HL-60 (cell line): ENCODE data around the gene THSD7A.

Experiments used
- GABPA ChIP-seq: IDR thresholded peaks from 2 replicates; pipeline ENCODE4 v1.6.1; 2012; ENCODE audit warnings: low read depth
- POLR2AphosphoS5 ChIP-seq: IDR thresholded peaks from 2 replicates; pipeline ENCODE4 v1.6.1; 2012; ENCODE audit warnings: low read depth
- TF ChIP-seq, protein P1 (sequence below): IDR thresholded peaks from one replicate; pipeline ENCODE4 v1.5.1; 2011; ENCODE audit warnings: low read length, control low read depth, inconsistent platforms; ENCODE audit not compliant: insufficient read depth
- TF ChIP-seq, protein P2 (sequence below): IDR thresholded peaks from 2 replicates; pipeline ENCODE4 v1.6.1; 2012; ENCODE audit warnings: low read depth; ENCODE audit not compliant: insufficient replicate concordance

DNA sequence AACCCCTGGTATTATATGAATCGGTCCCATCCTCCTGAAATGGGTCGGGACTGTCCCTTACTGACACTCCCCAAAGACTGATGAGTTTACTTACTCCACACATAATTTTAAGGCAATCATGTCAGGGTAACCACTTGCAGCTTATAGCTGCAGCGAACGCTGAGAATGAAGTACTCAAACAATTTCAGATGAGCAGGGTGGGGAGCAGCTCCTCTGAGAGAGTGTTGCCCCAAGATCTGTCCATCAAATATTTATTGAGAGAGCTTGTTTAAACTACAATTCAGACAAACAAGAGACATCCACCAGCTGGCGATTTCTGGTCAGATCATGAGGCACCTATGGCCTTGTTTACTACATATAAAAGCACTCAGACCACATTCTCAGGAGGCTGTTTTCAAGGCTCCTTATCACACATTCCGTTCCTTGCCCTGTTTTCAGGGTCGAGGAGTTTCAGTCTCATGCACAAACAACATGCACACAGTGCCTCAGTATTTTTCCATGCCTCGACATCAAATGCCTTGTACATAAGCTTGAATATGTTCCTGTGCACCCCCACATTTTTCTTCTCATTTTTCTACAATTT, 80.1 kb downstream of the THSD7A start:
- TF ChIP-seq, protein P1, sequence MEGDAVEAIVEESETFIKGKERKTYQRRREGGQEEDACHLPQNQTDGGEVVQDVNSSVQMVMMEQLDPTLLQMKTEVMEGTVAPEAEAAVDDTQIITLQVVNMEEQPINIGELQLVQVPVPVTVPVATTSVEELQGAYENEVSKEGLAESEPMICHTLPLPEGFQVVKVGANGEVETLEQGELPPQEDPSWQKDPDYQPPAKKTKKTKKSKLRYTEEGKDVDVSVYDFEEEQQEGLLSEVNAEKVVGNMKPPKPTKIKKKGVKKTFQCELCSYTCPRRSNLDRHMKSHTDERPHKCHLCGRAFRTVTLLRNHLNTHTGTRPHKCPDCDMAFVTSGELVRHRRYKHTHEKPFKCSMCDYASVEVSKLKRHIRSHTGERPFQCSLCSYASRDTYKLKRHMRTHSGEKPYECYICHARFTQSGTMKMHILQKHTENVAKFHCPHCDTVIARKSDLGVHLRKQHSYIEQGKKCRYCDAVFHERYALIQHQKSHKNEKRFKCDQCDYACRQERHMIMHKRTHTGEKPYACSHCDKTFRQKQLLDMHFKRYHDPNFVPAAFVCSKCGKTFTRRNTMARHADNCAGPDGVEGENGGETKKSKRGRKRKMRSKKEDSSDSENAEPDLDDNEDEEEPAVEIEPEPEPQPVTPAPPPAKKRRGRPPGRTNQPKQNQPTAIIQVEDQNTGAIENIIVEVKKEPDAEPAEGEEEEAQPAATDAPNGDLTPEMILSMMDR, result no peak
- TF ChIP-seq POLR2AphosphoS5 (no peak), GABPA (no peak)
- TF ChIP-seq, protein P2, sequence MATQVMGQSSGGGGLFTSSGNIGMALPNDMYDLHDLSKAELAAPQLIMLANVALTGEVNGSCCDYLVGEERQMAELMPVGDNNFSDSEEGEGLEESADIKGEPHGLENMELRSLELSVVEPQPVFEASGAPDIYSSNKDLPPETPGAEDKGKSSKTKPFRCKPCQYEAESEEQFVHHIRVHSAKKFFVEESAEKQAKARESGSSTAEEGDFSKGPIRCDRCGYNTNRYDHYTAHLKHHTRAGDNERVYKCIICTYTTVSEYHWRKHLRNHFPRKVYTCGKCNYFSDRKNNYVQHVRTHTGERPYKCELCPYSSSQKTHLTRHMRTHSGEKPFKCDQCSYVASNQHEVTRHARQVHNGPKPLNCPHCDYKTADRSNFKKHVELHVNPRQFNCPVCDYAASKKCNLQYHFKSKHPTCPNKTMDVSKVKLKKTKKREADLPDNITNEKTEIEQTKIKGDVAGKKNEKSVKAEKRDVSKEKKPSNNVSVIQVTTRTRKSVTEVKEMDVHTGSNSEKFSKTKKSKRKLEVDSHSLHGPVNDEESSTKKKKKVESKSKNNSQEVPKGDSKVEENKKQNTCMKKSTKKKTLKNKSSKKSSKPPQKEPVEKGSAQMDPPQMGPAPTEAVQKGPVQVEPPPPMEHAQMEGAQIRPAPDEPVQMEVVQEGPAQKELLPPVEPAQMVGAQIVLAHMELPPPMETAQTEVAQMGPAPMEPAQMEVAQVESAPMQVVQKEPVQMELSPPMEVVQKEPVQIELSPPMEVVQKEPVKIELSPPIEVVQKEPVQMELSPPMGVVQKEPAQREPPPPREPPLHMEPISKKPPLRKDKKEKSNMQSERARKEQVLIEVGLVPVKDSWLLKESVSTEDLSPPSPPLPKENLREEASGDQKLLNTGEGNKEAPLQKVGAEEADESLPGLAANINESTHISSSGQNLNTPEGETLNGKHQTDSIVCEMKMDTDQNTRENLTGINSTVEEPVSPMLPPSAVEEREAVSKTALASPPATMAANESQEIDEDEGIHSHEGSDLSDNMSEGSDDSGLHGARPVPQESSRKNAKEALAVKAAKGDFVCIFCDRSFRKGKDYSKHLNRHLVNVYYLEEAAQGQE, result no peak
